Uterus (tissue), 4 donors: ENCODE measurements around the gene FRMD7. TPM values are rescaled to one million over a fixed set of nuclear protein-coding genes. Genes with fewer than 3 reads are reported as not detected.

Experiments used
- DNase-seq, 2 donors: peaks; one replicate each; pipeline ENCODE4 v3.0.0-alpha.2; 2019 to 2020
- H3K27ac ChIP-seq, 2 donors: fragments of 200-600 bp; sonication (generic); 1 replicate in 1 of 2; 2 replicates in 1 of 2; pipeline ENCODE4 v1.5.1; 2016 to 2018
- H3K27me3 ChIP-seq, 2 donors: fragments of 200-600 bp; sonication (generic); one replicate each; pipeline ENCODE4 v1.5.1; 2018 to 2019; ENCODE audit warnings: control low read depth in 1 of 2
- H3K36me3 ChIP-seq, 2 donors: fragments of 200-600 bp; sonication (generic); one replicate each; pipeline ENCODE4 v1.5.1; 2019; ENCODE audit warnings: control low read depth in 1 of 2
- H3K4me1 ChIP-seq, 2 donors: fragments of 200-600 bp; sonication (generic); one replicate each; pipeline ENCODE4 v1.5.1; 2018 to 2019; ENCODE audit warnings: control low read depth in 1 of 2
- H3K4me3 ChIP-seq, 2 donors: fragments of 200-600 bp; sonication (generic); 1 replicate in 1 of 2; 2 replicates in 1 of 2; pipeline ENCODE4 v1.5.1; 2018 to 2019; ENCODE audit warnings: mild to moderate bottlenecking in 1 of 2
- H3K9me3 ChIP-seq, 2 donors: fragments of 200-600 bp; sonication (generic); one replicate each; pipeline ENCODE4 v1.5.1; 2019; ENCODE audit warnings: control low read depth in 1 of 2
- CTCF ChIP-seq, 4 experiments: fragments of 200-600 bp in 2 of 4; fragments of 450-650 bp in 2 of 4; sonication (generic) in 2 of 4; IDR thresholded peaks; one replicate each; pipeline ENCODE4 v1.5.1; 2016 to 2019; ENCODE audit warnings: antibody characterized with exemption in 4 of 4, mild to moderate bottlenecking in 2 of 4, moderate library complexity in 1 of 4
- POLR2A ChIP-seq, 2 donors: fragments of 450-650 bp; IDR thresholded peaks; one replicate each; pipeline ENCODE4 v1.6.1; 2016; ENCODE audit warnings: antibody characterized with exemption in 2 of 2, mild to moderate bottlenecking in 1 of 2, moderate library complexity in 1 of 2
- intact Hi-C: fragments of 100-400 bp; cut with DNase I; formaldehyde crosslinking; loops from one replicate; pipeline ENCODE4 v1.15.1; 2023; ENCODE audit warnings: low total_unique reads
- total RNA-seq, 4 donors: library from RNA; depleted of rRNA in 3 of 4; stranded (reverse); fragments of >200 nt in 3 of 4; gene quantifications; one replicate each; pipeline versions ENCODE4 v1.1.0 to v1.2.4, GENCODE V29; 2014 to 2023
- donor health status: DM: yes; HTN: yes; CAD: no.

The FRMD7 gene
- total RNA-seq, 4 donors from 2014 or later: 1.6 to 5.9 (median 3.9) TPM

GRCh38 chrX:132125906-132126305 is 1.9 kb downstream of the FRMD7 start:
- DNase-seq: no peak
- H3K36me3 ChIP-seq: no peaks in the 10 kb centered on the region
- H3K27me3 ChIP-seq: no peaks in the 10 kb centered on the region
- peak overlapping the region; percentile 75 to 81 for H3K27ac ChIP-seq
- H3K9me3 ChIP-seq: no peaks in the 10 kb centered on the region
- no peak for TF ChIP-seq POLR2A (IDR thresholded peaks at IDR 0.05)
- no peak for TF ChIP-seq CTCF (IDR thresholded peaks at IDR 0.05)
- intact Hi-C loops: no loop called here
- H3K4me3 ChIP-seq: no peak overlapping the region
- no peaks in the 10 kb centered on the region for H3K4me1 ChIP-seq

GRCh38 chrX:132120913-132121312 is 6.9 kb downstream of the FRMD7 start:
- intact Hi-C loops: no loop called here
- TF ChIP-seq POLR2A (IDR thresholded peaks at IDR 0.05): no peak
- TF ChIP-seq CTCF (IDR thresholded peaks at IDR 0.05): no peak
- Histone ChIP-seq H3K4me3 (no peak overlapping the region), H3K4me1 (no peaks in the 10 kb centered on the region), H3K27ac (peak overlapping the region; percentile 72 to 75), H3K9me3 (no peaks in the 10 kb centered on the region), H3K36me3 (no peaks in the 10 kb centered on the region), H3K27me3 (no peaks in the 10 kb centered on the region)
- DNase-seq: no peak

- peak; percentile 25 to 58 for DNase-seq
- H3K36me3 ChIP-seq: no peaks in the 10 kb centered on the region
- no peaks in the 10 kb centered on the region for H3K9me3 ChIP-seq
- intact Hi-C loops: no loop called here
- H3K4me1 ChIP-seq: no peaks in the 10 kb centered on the region
- no peak overlapping the region for H3K4me3 ChIP-seq
- H3K27ac ChIP-seq: peak overlapping the region; percentile 72 to 75
- H3K27me3 ChIP-seq: no peaks in the 10 kb centered on the region
- TF ChIP-seq CTCF (IDR thresholded peaks at IDR 0.05): no peak
- TF ChIP-seq POLR2A (IDR thresholded peaks at IDR 0.05): no peak
These were observed 7.9 kb downstream of the FRMD7 start for GRCh38 chrX:132119821-132120515.

- DNase-seq: no peak
- Histone ChIP-seq H3K9me3 (no peaks in the 10 kb centered on the region), H3K4me3 (no peak overlapping the region), H3K27ac (peak overlapping the region; percentile 72 to 75), H3K36me3 (no peaks in the 10 kb centered on the region), H3K27me3 (no peaks in the 10 kb centered on the region), H3K4me1 (no peaks in the 10 kb centered on the region)
- TF ChIP-seq CTCF (IDR thresholded peaks at IDR 0.05): no peak
- TF ChIP-seq POLR2A (IDR thresholded peaks at IDR 0.05): no peak
- intact Hi-C loops: no loop called here
These were observed 8.5 kb downstream of the FRMD7 start for GRCh38 chrX:132119283-132119682.

- DNase-seq: no peak
- Histone ChIP-seq H3K36me3 (no peaks in the 10 kb centered on the region), H3K4me3 (no peak overlapping the region), H3K27me3 (no peaks in the 10 kb centered on the region), H3K4me1 (no peaks in the 10 kb centered on the region), H3K9me3 (no peaks in the 10 kb centered on the region), H3K27ac (peak overlapping the region; percentile 72 to 75)
- intact Hi-C loops: no loop called here
- TF ChIP-seq CTCF (IDR thresholded peaks at IDR 0.05): no peak
- no peak for TF ChIP-seq POLR2A (IDR thresholded peaks at IDR 0.05)
These were observed 9.5 kb downstream of the FRMD7 start for GRCh38 chrX:132118358-132118757.
